CD4-positive, alpha-beta T cell (primary cell): ENCODE data around the gene RAD18. TPM values are rescaled to one million over a fixed set of nuclear protein-coding genes. Genes with fewer than 3 reads are reported as not detected.

Source experiments
- ATAC-seq: fragments of 200-7000 bp; cut with Tn5 transposase; one replicate; pipeline ENCODE4 v1.10.0; 2022; ENCODE audit warnings: mild to moderate bottlenecking; ENCODE audit not compliant: poor library complexity
- CTCF ChIA-PET: fragments of 350-600 bp; sonication (Branson Sonifier 250); formaldehyde crosslinking; loops from one replicate; lab custom pipeline; 2021; ENCODE audit warnings: antibody characterized with exemption, inconsistent platforms; lab: Charles Lee
- POLR2A ChIA-PET: fragments of 350-600 bp; sonication (Branson Sonifier 250); formaldehyde crosslinking; loops from one replicate; lab custom pipeline; 2021; ENCODE audit warnings: antibody characterized with exemption, inconsistent platforms; lab: Charles Lee
- DNase-seq, 14 experiments: peaks; one replicate each; pipeline ENCODE4 v3.0.0-alpha.2; 2013 to 2020; ENCODE audit warnings: mixed read lengths in 2 of 14
- H3K27ac ChIP-seq, 2 donors: one replicate each; pipeline versions ENCODE4 v1.5.1 to v1.7.0; 2013; ENCODE audit warnings: low read length in 2 of 2, low read depth in 1 of 2, mild to moderate bottlenecking in 1 of 2
- H3K27me3 ChIP-seq, 2 experiments: 1 replicate in 1 of 2; 2 replicates in 1 of 2; pipeline versions ENCODE4 v1.6.1 to v1.7.0; 2013; ENCODE audit warnings: low read length in 2 of 2, control low read depth in 1 of 2, mild to moderate bottlenecking in 1 of 2, moderate library complexity in 1 of 2; ENCODE audit not compliant: insufficient read depth in 2 of 2, control insufficient read depth in 1 of 2
- H3K36me3 ChIP-seq: one replicate; pipeline ENCODE4 v1.6.1; 2013; ENCODE audit warnings: low read length, control low read depth; ENCODE audit not compliant: insufficient read depth
- H3K4me1 ChIP-seq: one replicate; pipeline ENCODE4 v1.6.1; 2013; ENCODE audit warnings: low read length, control low read depth; ENCODE audit not compliant: insufficient read depth
- H3K4me3 ChIP-seq: one replicate; pipeline ENCODE4 v1.5.1; 2013; ENCODE audit warnings: mild to moderate bottlenecking, low read length, moderate library complexity
- H3K9me3 ChIP-seq, 2 experiments: 1 replicate in 1 of 2; 2 replicates in 1 of 2; pipeline versions ENCODE4 v1.6.1 to v1.7.0; 2013; ENCODE audit warnings: low read length in 2 of 2, mild to moderate bottlenecking in 2 of 2, control low read depth in 1 of 2, moderate library complexity in 1 of 2; ENCODE audit not compliant: control insufficient read depth in 1 of 2, insufficient read depth in 1 of 2
- H3K27ac Mint-ChIP-seq: one replicate; pipeline ENCODE4 v1.8.0; 2020; ENCODE audit warnings: mixed read lengths
- H3K27me3 Mint-ChIP-seq: one replicate; pipeline ENCODE4 v1.8.0; 2021; ENCODE audit warnings: mixed read lengths
- H3K36me3 Mint-ChIP-seq: one replicate; pipeline ENCODE4 v1.8.0; 2021; ENCODE audit warnings: low read depth, mixed read lengths
- H3K4me1 Mint-ChIP-seq: one replicate; pipeline ENCODE4 v1.8.0; 2021; ENCODE audit warnings: low read depth, mixed read lengths
- H3K4me3 Mint-ChIP-seq: one replicate; pipeline ENCODE4 v1.8.0; 2020; ENCODE audit warnings: mild to moderate bottlenecking, mixed read lengths
- H3K9me3 Mint-ChIP-seq: one replicate; pipeline ENCODE4 v1.8.0; 2020; ENCODE audit warnings: mixed read lengths
- intact Hi-C, 2 experiments: fragments of 100-400 bp; cut with DNase I in 1 of 2; cut with micrococcal nuclease in 1 of 2; formaldehyde crosslinking; loops; one replicate each; pipeline versions ENCODE4 v1.15.1 to v1.9.0; 2023 to 2025; cut with DNase I, micrococcal nuclease
- total RNA-seq, 174 experiments: library from RNA in 2 of 174; stranded (reverse) in 2 of 174; gene quantifications; one replicate each; pipeline ENCODE4 v1.2.3 and lab custom pipeline; 2021 to 2026
- TF ChIP-seq, protein P1 (sequence below): fragments of 200-600 bp; IDR thresholded peaks from one replicate; pipeline ENCODE4 v1.8.0; 2022; ENCODE audit warnings: antibody characterized with exemption, mild to moderate bottlenecking

Gene RAD18
- total RNA-seq, 2 experiments from 2014 or later: 9.6 to 10.0 TPM

DNA sequence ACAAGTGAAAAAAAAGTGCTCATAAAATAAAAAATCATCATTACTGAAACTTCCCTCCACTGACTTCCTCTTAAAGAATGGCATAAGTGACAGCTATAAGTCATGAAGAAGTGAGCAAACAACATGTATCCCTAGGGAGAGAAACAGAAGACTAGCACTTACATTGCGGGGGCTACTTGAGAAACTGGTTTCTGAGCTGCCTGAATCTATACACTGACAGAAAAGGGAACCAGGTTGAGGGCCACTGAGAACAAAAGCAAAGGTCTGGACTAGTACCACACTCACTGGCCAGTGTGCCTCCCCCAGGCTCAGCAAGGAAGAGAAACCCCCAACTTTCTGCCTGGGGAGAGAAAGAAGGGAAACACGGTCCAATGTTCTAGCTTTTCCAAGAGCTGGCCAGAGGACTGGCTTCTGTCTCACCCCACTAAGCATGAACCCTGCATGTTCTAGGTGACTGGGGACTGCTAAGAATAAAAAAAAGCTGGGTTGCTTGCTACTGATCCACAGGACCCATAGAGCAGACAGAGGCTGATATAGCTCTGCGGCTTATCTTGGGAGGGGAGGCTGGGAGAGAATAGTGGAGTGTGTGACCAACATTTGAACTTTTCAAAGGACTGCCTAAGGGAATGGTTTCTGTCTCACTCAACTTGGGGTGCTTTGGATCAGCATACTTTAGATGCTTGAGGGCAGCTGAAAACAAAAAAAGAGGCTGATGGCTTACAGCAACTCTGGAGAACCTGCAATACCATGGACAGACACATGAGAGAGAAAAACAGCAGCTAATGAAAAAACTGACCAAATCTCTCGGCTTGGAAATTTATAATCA, 8.1 kb downstream of the RAD18 start:
- Histone ChIP-seq H3K27me3 (no peaks in the 10 kb centered on the region), H3K9me3 (no peaks in the 10 kb centered on the region), H3K4me3 (no peak overlapping the region), H3K36me3 (peaks cover 4% of the 10 kb centered on the region), H3K27ac (no peak overlapping the region), H3K4me1 (no peaks in the 10 kb centered on the region)
- POLR2A ChIA-PET: interaction anchor here (0.6 kb wide), 1 partner anchor 9 kb away, joined by 3 read pairs; no protein-coding TSS in a partner anchor
- DNase-seq (no peak), ATAC-seq (no peak)
- H3K4me3 Mint-ChIP-seq: no peak overlapping the region
- intact Hi-C loops: no loop called here
- H3K27ac Mint-ChIP-seq: no peak overlapping the region
- no peaks in the 10 kb centered on the region for H3K9me3 Mint-ChIP-seq
- CTCF ChIA-PET: no interaction called here
- TF ChIP-seq, protein P1, sequence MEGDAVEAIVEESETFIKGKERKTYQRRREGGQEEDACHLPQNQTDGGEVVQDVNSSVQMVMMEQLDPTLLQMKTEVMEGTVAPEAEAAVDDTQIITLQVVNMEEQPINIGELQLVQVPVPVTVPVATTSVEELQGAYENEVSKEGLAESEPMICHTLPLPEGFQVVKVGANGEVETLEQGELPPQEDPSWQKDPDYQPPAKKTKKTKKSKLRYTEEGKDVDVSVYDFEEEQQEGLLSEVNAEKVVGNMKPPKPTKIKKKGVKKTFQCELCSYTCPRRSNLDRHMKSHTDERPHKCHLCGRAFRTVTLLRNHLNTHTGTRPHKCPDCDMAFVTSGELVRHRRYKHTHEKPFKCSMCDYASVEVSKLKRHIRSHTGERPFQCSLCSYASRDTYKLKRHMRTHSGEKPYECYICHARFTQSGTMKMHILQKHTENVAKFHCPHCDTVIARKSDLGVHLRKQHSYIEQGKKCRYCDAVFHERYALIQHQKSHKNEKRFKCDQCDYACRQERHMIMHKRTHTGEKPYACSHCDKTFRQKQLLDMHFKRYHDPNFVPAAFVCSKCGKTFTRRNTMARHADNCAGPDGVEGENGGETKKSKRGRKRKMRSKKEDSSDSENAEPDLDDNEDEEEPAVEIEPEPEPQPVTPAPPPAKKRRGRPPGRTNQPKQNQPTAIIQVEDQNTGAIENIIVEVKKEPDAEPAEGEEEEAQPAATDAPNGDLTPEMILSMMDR: no peak
- peaks cover 26% of the 10 kb centered on the region for H3K4me1 Mint-ChIP-seq
- no peaks in the 10 kb centered on the region for H3K27me3 Mint-ChIP-seq
- H3K36me3 Mint-ChIP-seq: peaks cover 49% of the 10 kb centered on the region

- H3K4me1 Mint-ChIP-seq: peaks cover 16% of the 10 kb centered on the region
- ATAC-seq: no peak
- CTCF ChIA-PET: no interaction called here
Observed at GRCh38 chr3:8953313-8953712, 10.0 kb downstream of the RAD18 start.

DNA sequence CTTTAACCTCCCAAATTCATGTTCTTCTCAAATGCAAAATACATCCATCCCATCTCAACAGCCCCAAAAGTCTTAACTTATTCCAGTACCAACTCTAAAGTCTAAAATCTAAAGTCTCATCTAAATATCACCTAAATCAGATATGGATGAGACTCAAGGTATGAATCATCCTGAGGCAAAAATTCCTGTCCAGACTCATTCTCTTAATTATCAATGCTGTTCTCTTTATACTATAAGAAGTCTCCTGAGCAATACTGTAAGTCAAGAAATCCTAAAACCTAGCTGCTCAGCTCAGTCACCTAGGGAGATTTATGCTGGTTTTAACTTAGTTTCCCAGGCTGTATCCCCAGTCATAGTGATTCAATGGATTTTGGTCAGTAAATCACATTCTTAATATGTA, 11.1 kb downstream of the RAD18 start:
- no peak overlapping the region for H3K27ac Mint-ChIP-seq
- intact Hi-C loops: no loop called here
- Histone ChIP-seq H3K36me3 (peaks cover 5% of the 10 kb centered on the region), H3K27ac (no peak overlapping the region), H3K4me3 (no peak overlapping the region), H3K9me3 (no peaks in the 10 kb centered on the region), H3K4me1 (no peaks in the 10 kb centered on the region), H3K27me3 (no peaks in the 10 kb centered on the region)
- peaks cover 16% of the 10 kb centered on the region for H3K4me1 Mint-ChIP-seq
- H3K27me3 Mint-ChIP-seq: no peaks in the 10 kb centered on the region
- no peak overlapping the region for H3K4me3 Mint-ChIP-seq
- peaks cover 39% of the 10 kb centered on the region for H3K36me3 Mint-ChIP-seq
- DNase-seq: no peak
- no peak for ATAC-seq
- ChIA-PET CTCF (no interaction called here), POLR2A (no interaction called here)
- TF ChIP-seq, protein P1: no peak
- H3K9me3 Mint-ChIP-seq: no peaks in the 10 kb centered on the region

More at GRCh38 chr3:8953313-8953712, 10.0 kb downstream of the RAD18 start:
- no peaks in the 10 kb centered on the region for H3K9me3 Mint-ChIP-seq
- intact Hi-C loops: no loop called here
- H3K27ac Mint-ChIP-seq: no peak overlapping the region
- POLR2A ChIA-PET: no interaction called here
- H3K4me3 Mint-ChIP-seq: no peak overlapping the region
- H3K27me3 Mint-ChIP-seq: no peaks in the 10 kb centered on the region
- H3K36me3 ChIP-seq: peaks cover 4% of the 10 kb centered on the region
- H3K27me3 ChIP-seq: no peaks in the 10 kb centered on the region
- no peak overlapping the region for H3K27ac ChIP-seq
- no peak for DNase-seq
- TF ChIP-seq, protein P1: no peak
- H3K36me3 Mint-ChIP-seq: peaks cover 39% of the 10 kb centered on the region
- no peaks in the 10 kb centered on the region for H3K4me1 ChIP-seq
- no peak overlapping the region for H3K4me3 ChIP-seq
- no peaks in the 10 kb centered on the region for H3K9me3 ChIP-seq
